HG02588 (cell line): ENCODE measurements around the gene MYO1B.

Source experiments
- ATAC-seq: cut with Tn5 transposase; IDR thresholded peaks from one replicate; pipeline ENCODE4 v1.9.1; 2021; ENCODE audit warnings: mild to moderate bottlenecking, moderate library complexity; ENCODE audit not compliant: unreplicated experiment

MYO1B gene

DNA sequence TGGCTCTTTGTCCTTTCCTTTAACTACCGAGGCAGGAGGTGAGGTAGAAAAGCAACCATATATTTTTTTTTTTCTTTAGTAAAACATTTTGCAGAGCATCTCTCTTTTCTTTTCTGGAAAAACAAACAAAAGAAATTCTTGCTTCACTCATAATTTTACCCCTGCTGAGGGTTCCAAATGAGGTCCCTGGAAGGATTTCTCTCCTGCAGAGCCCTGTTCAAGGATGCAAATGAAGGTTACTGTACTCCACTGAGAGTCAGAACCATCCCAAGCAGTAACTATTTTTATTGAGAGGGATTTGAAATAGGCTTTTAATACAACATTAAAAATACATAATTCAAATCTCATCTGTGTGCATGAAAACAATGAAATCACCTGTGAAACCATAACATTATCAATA is 19.5 kb upstream of the MYO1B start:
- ATAC-seq = no peak

DNA sequence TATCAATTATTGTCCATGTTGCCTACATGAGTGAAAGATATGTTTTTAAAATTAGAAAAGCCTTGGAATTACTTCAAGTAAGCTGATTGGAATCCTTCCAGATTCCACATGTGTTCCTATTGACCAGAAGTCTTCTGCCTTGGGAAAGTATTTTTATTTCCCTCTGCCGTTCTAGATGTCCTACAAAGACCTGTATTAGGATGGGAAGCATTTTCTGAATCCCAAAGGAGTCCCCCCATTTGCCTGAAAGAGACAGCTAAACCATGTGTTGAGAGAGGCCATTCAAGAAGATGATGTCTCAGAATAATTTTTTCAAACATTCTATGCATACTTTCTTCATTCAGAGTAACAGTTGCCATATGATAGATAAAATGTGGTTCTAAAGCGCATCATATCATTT is 19.0 kb upstream of the MYO1B start:
- ATAC-seq = no peak

DNA sequence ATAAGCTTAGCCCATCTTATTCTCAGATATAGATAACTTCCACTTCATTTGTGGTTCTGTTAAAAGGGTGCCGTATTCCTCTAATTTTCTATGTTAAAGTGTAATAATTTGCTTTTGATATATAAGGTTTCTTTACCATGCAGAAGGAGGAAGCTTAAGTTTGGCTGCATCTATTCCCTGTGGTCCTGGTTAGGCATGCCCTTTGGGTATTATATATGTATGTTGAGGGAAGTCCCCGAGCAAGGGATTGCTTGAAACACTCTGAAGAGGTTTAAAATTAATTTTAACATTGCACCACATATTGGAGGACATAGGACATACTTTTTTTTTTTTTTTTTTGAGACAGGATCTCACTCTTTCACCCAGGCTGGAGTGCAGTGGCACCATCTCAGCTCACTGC is 16.9 kb upstream of the MYO1B start:
- no peak for ATAC-seq

DNA sequence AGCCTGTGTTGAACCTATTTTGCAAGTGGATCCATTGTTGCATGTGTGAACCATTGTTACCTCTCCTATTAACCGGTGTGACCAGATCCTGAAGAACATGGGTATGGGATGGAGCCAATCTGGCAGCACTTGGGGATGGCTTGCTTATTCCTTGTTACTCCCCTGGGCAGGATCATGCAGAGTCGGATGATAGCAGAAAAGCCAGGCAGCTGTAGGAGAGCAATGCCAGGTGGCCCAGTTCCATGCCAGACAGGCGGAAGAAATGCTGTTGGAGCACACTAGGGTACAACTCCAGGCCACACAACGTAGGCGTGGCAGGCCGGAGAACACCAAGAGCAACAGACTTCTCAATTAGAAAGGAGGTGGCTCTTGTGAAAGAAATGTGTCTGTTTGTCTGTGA is 16.3 kb upstream of the MYO1B start:
- no peak for ATAC-seq

DNA sequence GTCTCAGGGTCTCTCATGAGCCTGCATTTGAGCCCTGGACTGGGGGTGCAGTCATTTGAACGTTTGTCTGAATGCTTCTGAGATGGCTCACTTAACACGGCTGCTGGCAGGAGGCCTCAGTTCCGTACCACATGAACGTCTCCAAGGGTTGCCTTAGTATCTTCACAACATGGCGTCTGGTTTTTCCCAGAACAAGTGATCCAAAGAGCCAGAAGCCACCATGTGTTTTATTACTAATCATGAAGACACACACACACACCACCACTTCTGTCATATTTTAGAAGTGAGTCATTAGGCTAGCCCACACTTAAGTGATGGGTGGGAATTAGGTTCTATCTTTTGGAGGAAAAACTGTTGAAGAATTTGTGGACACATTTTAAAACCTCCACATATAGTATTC is 15.0 kb upstream of the MYO1B start:
- no peak for ATAC-seq

DNA sequence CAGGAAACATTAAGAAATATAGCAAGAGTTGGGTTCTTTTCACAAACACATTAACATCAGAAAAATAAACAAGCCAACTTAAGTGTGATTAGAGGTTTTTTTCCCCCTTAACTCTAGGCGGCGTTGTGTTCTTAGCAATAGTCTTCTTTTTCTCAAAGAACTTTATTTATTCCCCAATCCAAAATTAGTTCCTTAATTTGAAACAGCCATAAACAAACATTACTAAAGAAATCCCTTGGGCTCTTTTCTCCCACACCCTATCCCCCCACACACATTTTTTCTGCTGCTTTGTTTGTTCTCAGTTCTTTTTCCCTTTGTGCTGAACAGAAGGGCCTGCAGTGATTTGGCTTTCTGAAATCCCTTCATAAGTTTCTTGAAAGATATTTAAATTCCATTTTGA is 13.2 kb upstream of the MYO1B start:
- ATAC-seq = no peak

DNA sequence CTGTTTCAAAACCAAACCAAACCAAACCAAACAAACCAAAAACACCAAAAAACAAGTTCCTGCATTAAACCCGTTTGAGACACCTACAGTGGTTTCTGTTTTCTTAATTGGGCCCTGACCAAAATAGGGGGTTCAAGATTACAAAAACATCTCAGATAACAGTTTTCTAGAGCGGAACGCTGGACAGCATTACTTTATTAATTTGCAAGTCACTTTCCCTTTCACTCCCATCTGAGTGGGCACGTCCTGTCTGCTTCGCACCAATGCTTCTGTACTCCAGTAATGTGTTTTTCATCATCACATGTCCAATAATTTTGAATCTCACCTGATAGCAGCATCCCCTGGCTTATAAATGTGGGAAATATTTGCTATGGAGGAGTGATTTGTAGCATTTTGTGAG is 11.7 kb upstream of the MYO1B start:
- no peak for ATAC-seq

DNA sequence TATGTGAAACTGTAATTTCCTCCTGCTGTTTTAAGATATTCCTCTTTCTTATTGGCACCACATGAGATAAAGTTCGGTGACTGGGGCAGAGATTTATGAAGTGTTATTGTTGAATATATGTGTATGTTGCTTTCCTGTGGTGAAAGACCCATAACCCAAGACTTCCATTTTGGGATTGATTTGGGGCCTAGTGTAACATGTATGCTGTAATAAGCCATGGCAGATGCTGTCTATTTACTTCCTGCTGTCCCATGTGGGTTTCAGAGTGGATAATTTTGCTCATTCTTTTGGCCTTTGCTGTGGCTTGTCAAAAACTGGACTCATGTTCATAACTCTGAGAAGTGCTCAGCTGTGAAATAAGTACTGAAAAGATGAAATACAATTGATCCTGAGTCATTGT is 10.8 kb upstream of the MYO1B start:
- no peak for ATAC-seq

DNA sequence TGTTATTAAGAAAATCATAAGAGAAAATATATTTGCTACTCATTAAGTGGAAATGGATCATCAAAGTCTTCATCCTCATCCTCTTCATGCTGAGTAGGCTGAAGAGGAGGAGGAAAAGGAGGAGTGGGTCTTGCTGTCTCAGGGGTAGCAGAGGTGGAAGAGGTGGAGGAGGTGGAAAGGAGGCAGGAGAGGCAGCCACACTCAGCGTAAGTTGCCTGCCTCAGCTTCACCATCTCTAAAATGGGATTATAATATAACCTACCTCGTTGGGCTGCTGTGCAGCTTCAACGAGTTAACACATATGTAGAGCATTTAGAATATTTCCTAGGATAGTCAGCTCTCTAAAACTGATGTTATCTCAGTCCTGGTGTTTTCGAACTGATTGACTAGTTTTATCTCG is 4.3 kb upstream of the MYO1B start:
- ATAC-seq = no peak

DNA sequence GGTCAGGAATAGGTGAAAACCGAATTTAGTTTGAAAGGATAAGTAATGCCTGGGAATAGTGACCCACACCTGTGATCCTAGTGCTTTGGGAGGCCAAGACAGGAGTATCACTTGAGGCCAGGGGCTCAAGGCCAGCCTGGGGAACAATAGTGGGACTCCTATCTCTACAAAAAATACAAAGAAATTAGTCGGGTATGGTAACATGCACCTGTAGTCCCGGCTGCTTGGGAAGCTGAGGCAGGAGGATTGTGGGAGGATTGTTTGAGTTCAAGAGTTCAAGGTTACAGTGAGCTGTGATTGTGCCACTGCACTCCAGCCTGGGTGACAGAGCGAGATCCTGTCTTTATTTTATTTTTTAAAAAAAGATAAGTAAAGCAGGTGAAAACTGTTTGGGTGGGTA is 3.8 kb upstream of the MYO1B start:
- no peak for ATAC-seq

DNA sequence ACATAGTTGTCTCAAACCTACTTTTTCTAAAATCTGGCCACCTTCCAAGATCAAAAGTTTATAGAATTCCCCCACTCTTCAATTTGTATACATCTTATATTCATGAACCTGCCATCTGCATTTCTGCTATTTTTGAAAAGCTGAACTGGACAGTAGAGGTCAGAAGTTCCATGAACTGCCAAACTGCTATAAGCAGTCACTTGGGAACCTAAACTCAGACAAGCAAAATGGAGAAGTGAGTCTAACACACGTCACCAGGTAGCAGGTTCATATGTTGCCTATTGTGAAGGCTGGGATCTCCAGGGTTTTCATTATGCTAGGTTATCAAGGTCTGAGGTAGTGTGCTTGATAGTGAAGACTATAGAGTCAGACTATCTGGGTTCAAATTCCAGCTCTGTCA is 2.0 kb upstream of the MYO1B start:
- ATAC-seq = no peak

DNA sequence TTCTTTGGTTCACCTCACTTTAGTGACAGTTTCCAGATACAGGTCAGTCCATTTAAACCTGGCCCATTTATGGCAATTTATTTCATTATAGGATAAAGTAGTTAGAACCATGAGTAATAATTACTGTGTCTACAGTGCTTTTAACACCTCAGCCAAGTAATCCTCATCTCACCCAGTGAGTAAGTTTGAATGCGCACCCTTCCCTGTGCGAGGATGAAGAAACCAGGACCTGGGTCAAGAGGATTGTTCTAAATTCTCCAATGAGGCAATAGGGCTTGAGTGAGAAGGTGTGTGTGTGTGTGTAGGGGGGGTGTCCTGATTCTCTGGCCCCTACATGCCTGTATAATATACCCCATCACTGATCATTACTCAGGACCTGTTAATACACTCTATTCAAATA is 854 bp upstream of the MYO1B start:
- no peak for ATAC-seq

DNA sequence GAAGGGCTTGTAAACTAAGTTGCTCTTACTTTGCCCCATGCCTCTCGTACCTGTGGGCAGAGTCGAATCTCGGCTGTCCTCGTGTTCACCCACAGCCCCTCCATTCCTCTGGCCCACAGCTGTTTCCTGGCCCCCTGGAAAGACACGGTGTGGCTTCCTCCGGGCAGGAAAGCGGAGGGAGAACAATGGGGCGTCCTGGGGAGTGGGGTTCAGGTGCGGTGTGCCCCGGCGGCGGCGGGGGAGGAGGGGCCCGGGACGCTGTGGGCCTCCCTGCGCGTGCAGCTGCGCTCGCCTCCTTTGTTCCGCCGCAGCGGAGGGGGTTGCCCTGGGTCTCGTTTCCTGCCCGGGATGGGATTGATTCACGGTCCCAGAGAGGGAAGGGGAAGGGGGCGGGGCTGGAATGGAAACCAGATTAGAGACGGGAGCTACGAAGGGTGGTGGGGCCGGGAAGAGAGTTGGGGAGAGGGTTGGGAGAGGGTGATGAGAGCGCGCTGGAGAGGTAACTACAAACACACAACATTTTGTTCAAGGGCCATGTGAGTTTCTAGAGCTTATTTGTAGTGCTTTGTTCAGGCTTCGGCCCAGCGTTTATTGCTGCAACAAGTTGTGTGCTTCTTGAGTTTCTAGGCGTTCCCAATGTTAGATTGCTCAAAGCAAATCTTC is 796 bp downstream of the MYO1B start:
- ATAC-seq = peak; percentile 11

DNA sequence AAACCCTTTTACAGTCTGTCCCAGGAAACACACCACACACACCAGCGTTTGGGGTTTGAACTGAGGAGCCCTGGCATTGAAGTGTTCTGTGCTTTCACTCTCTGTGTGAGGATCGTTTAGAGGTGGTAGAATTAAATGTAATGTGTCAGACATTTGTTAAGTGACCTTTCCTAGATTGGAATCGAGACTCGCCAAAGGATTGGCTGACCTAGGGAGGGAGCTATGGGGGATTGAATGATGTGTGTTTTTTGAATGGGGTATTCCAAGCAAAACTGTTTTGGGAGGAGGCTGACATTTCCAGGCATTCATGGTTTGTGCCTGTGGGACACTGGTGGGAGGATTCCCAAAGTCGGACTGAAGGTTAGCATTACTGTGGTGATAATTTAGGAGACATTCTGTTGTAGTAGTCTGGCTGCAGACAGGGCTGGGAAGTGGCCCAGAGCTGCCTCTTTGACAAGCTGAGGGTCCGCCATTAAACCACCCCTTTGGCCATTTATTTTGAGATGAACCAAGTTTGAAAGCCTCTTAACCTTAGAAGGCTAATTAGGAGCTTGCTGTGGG is 1.7 kb downstream of the MYO1B start:
- ATAC-seq = no peak

DNA sequence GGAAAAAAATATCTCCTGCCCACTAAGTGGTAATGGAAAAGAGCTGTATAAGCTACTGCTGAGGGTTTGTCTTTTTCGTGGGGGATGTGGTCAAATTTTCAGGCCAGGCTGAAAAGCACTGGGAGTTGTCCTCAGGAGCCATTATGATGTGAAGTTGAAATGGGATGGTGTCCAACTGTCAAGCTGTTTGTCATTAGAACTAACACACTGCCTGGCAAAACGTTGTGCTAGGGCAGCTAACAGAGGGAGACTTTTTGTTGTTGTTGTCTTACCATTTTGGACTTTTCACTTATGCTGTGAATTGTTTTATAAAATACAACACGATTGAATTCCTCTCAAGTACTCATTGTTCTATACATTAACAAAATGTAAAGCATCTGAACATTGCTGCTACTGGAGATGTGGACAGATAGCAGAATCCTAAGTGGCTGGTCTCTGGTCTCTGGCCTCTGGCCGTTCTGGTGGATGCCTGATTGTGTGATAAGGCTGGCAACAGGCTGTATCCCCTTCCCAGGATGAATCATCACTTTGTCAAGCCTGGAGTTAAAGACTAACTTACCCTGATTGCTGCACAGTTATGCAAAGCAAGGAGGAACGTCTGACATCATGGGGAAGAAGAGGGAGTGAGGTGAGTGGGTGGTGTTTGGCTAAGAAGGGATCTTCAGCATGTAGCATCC is 2.3 kb downstream of the MYO1B start:
- peak; percentile 42 for ATAC-seq

DNA sequence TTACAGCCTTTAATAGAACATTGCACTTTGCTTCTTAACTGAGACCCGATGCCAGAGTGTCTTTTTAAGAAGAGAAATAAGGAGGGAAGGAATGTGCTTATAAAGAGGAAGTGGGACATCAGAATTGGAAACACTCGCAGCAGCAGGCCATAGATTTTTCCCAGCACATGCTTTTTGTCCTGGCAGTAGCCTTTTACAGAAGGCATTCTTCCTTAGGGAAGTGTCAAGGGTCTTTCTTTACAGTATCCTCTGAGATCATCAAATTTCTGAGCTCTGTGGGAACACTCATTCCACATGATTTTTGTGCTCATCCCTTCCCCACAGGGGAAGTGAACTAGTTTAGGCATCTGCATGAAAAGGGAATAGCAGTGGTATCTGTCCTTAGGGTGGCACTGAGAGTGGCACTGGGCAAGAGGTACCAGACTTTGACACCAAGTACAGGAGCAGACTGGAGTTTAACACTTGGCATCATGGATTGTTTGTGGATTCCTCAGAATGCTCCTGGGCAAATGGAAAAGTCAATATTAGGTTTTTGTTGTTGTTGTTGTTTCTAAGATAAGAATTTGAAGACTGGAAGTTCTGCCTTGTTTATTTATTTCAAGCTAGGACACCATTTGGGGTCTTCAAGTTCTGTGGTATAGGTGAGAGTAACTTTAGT is 4.1 kb downstream of the MYO1B start:
- no peak for ATAC-seq

DNA sequence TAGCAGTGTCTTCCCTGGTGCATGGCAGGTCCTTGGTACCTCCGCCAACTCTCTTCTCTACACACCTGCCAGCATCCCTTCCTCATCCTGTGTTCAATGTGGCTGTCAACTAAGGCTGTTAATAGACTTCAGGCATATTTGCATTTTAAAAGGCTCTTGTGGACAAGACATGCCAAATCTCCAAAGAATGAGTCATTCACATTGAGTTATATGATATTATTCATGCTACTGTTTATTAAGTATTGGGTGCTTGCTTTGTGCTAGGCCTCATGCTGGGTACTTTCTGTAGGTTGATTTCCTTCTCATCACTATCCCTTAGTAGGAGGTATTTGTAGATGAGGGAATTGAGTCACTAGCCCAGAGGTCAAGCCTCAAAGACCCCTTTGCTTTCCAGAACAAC is 5.2 kb downstream of the MYO1B start:
- ATAC-seq = no peak

DNA sequence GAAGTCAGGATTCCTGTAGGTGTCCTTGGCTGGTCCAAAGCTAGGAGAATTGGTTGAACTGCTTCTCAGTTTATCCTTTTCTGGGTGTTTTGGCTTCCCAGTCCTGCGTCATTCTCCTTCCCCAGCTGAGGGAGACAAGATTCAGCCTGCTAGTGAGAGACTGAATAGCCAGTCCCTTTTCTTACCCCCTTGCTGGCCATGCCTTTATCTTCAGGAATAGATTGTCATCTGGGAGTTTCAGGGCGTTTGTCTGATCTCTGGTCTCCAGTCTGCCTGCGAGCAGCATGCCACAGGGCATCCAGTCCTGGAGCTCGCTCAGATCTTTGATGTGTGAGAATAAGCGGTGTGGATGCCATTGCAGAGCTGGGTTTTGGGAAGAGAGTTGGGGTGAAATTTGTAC is 5.8 kb downstream of the MYO1B start:
- ATAC-seq = no peak

DNA sequence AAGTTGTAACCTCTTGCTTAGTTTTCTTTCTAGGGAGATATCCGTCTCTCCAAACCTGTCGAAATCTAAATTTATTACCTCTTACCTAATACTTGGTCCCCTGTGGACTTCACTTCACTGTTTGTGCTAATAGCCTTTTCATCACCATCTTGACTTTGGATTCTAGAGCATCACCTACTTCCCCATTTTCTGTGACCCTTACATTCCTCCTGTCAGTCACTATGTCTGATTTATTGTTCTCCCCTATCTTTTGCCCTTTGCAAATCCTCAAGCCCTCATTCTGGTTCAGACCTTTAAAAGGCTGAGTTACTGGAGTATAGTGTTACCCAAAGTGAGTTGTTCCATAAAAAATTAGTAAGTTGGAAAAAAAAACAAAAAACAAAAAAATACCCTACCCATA is 7.5 kb downstream of the MYO1B start:
- no peak for ATAC-seq

DNA sequence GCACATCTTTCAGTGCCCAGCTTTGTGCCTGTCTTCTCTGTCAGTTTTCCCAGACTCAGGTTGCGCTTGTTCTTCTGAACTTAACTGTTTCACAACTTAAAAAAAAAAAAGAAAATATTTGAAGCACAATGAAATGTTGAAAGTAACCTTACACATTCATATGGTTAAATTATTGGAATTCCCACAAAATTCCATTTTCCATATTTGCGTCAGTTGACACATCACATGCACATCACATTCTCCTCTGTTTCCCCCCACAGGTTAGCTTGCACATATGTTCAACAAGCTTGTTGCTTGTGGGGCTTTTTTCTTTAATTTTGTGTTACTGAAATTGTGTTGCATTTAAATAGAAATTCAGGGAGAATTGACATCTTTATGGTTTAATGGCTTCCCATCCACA is 8.3 kb downstream of the MYO1B start:
- ATAC-seq = no peak

DNA sequence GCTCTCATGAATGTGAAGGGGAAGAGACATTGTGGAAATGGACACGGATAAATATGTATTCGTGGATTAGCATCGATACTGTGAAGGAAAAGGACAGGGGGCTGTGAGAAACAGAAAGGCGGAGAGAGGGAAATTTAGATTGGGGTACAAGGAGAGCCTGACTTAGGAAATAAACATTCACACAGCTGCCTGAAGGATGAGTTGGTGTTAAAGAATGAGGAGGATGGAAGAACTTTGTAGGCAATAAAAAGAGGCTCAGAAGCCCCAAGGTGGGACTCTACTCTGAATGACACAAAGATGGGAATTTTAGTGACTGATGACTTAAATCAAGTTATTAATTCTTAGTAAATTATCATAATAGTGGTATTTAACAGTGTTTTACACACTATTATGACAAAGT is 10.1 kb downstream of the MYO1B start:
- no peak for ATAC-seq

DNA sequence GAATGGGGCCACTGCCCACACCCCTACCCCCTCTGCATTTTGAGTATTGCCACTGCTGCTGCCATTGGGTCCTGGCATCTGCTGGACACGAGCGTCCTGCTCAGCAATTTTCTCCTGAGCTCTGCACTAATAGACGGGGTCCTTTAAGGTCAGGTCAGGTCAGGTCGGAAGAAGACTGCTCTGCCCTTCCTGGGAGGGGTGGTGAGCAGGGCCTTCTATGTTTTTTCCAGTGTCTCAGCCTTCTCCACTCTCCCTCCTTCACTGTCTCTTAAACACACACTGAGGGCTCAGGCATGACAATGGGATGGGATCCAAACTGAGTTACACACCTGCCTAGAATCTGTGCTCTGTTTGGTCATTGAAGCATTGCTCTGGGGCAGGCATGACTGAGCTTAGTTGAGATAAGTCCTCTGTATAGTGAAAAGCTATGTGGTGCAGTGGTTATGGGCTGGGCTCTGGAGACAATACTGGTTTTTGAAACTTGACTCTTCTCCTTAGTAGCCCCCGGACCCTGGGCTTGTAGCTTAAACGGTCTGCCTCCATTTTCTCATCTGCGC is 10.6 kb downstream of the MYO1B start:
- ATAC-seq = no peak
